Activated CD4-positive, alpha-beta T cell treated with anti-CD3 and anti-CD28 coated beads, Interleukin-2, amount 50 U/mL, for 1 hour (primary cell): ENCODE data around the gene PSMB4.

Experiments
- DNase-seq: peaks from one replicate; pipeline ENCODE4 v3.0.0-alpha.2; 2020

Gene PSMB4

GRCh38 chr1:151443846-151444782 is 44.7 kb downstream of the PSMB4 start:
- DNase-seq = peak; percentile 66

- DNase-seq = no peak
Measured at GRCh38 chr1:151444783-151445177, 45.4 kb downstream of the PSMB4 start.

GRCh38 chr1:151447696-151448095 is 48.3 kb downstream of the PSMB4 start:
- no peak for DNase-seq
